ENCODE results near the gene KLHL40. TPM values are rescaled to one million over a fixed set of nuclear protein-coding genes. Genes with fewer than 3 reads are reported as not detected.

Gene KLHL40
- total and polyA plus RNA-seq, 2 donors (not counting 1 experiment from before 2014, with no cell fraction given) = not detected

- Histone ChIP-seq H3K4me3 (replicated peaks in 1 of 4; ENCODE audit: control extremely low read depth in 1 of 4, insufficient read depth in 1 of 4, low read depth in 3 of 4, low read length in 4 of 4) (no peak overlapping the region), H4K20me1 (ENCODE audit: control insufficient read depth, extremely low read depth, insufficient read depth, low read length) (no peaks in the 10 kb centered on the region), H3K27me3 (ENCODE audit: control insufficient read depth, insufficient read depth, low read length) (peaks cover 7% of the 10 kb centered on the region), H3K36me3 (ENCODE audit: control insufficient read depth, insufficient read depth, low read length) (no peaks in the 10 kb centered on the region), H3K4me2 (ENCODE audit: extremely low read depth, insufficient read depth, low read length) (no peak overlapping the region), H3K79me2 (ENCODE audit: control insufficient read depth, insufficient read depth, low read length) (no peaks in the 10 kb centered on the region), H2AFZ (ENCODE audit: low read length) (no peak overlapping the region), H3K9me3 (ENCODE audit: control insufficient read depth, insufficient read depth, low read depth, low read length) (no peaks in the 10 kb centered on the region), H3K27ac (ENCODE audit: insufficient read depth, low read length) (no peak overlapping the region), H3K9ac (ENCODE audit: insufficient read depth, low read length) (no peak overlapping the region), H3K4me1 (ENCODE audit: control insufficient read depth, extremely low read depth, insufficient read depth, low read length) (no peaks in the 10 kb centered on the region)
- TF ChIP-seq EZH2 (IDR thresholded peaks at IDR 0.05; ENCODE audit: low read length, missing control alignments) (no peak), CTCF (conservative IDR thresholded peaks at IDR 0.05 in 1 of 2, IDR thresholded peaks at IDR 0.05 in 1 of 2; ENCODE audit: low read depth in 1 of 2, low read length in 2 of 2) (no peak)
- DNase-seq (ENCODE audit: low read depth in 2 of 2) = no peak
These were observed 15.3 kb downstream of the KLHL40 start for GRCh38 chr3:42700366-42701288.

- Histone ChIP-seq H3K4me1 (ENCODE audit: control insufficient read depth, extremely low read depth, insufficient read depth, low read length) (no peaks in the 10 kb centered on the region), H3K4me2 (ENCODE audit: extremely low read depth, insufficient read depth, low read length) (no peak overlapping the region), H3K27me3 (ENCODE audit: control insufficient read depth, insufficient read depth, low read length) (peaks cover 2% of the 10 kb centered on the region), H2AFZ (ENCODE audit: low read length) (no peak overlapping the region), H4K20me1 (ENCODE audit: control insufficient read depth, extremely low read depth, insufficient read depth, low read length) (no peaks in the 10 kb centered on the region), H3K36me3 (ENCODE audit: control insufficient read depth, insufficient read depth, low read length) (no peaks in the 10 kb centered on the region), H3K79me2 (ENCODE audit: control insufficient read depth, insufficient read depth, low read length) (no peaks in the 10 kb centered on the region), H3K9me3 (ENCODE audit: control insufficient read depth, insufficient read depth, low read depth, low read length) (no peaks in the 10 kb centered on the region), H3K9ac (ENCODE audit: insufficient read depth, low read length) (no peak overlapping the region), H3K27ac (ENCODE audit: insufficient read depth, low read length) (no peak overlapping the region), H3K4me3 (replicated peaks in 1 of 4; ENCODE audit: control extremely low read depth in 1 of 4, insufficient read depth in 1 of 4, low read depth in 3 of 4, low read length in 4 of 4) (no peak overlapping the region)
- peak; percentile 10 to 34 for DNase-seq (ENCODE audit: low read depth in 2 of 2)
- TF ChIP-seq CTCF (conservative IDR thresholded peaks at IDR 0.05 in 1 of 2, IDR thresholded peaks at IDR 0.05 in 1 of 2; ENCODE audit: low read depth in 1 of 2, low read length in 2 of 2) = no peak
- no peak for TF ChIP-seq EZH2 (IDR thresholded peaks at IDR 0.05; ENCODE audit: low read length, missing control alignments)
These were observed 16.2 kb downstream of the KLHL40 start for GRCh38 chr3:42701371-42702065.

Data from fibroblast of lung (primary cell).